HepG2 (cell line): ENCODE results near the gene KIF3C. TPM values are rescaled to one million over a fixed set of nuclear protein-coding genes. Genes with fewer than 3 reads are reported as not detected.

ENCODE experiments used
- ATAC-seq: fragments of 200-7000 bp; cut with Tn5 transposase; 3 replicates; pipeline ENCODE4 v1.9.1; 2020; ENCODE audit warnings: mild to moderate bottlenecking, moderate library complexity
- BruUV-seq: library from RNA; stranded (reverse); fragments of 400-500 nt; replicated peaks from 2 replicates; lab custom pipeline; 2021; lab: Mats Ljungman, UMichigan
- CTCF ChIA-PET: fragments of 300-600 bp; formaldehyde crosslinking; extraction: SDS; loops from one replicate; lab custom pipeline; 2021; ENCODE audit warnings: low total read pairs, inconsistent platforms, low intra/inter-chr PET ratio; lab: Yijun Ruan, JAX
- POLR2A ChIA-PET: fragments of 350-600 bp; sonication (Branson Sonifier 250); formaldehyde crosslinking; loops from one replicate; lab custom pipeline; 2020; ENCODE audit warnings: antibody characterized with exemption, inconsistent platforms; lab: Yijun Ruan, JAX
- DNase-seq: peaks from one replicate; pipeline ENCODE4 v3.0.0-alpha.2; 2015; ENCODE audit warnings: low spot score
- FAIRE-seq: peaks from 3 replicates; lab custom pipeline; 2011; peaks lifted over from hg19 to GRCh38; lab: Jason Lieb, UNC
- H2AFZ ChIP-seq: one replicate; pipeline ENCODE4 v1.6.1; 2011; ENCODE audit warnings: low read length, inconsistent platforms
- H3K27ac ChIP-seq: fragments of 300-600 bp; 3 replicates; pipeline ENCODE4 v1.8.0; 2011; ENCODE audit warnings: mixed run types, mild to moderate bottlenecking, mixed read lengths, low read length, inconsistent platforms; ENCODE audit not compliant: insufficient read depth; ENCODE audit errors: extremely low read length
- H3K27me3 ChIP-seq, 2 experiments: fragments of 200-600 bp in 1 of 2; 2 replicates in 1 of 2; 3 replicates in 1 of 2; pipeline versions ENCODE4 v1.6.0 to v1.8.0; 2011; ENCODE audit warnings: low read length in 2 of 2, mild to moderate bottlenecking in 2 of 2, moderate library complexity in 2 of 2, inconsistent platforms in 1 of 2; ENCODE audit not compliant: insufficient read depth in 2 of 2, control insufficient read depth in 1 of 2
- H3K36me3 ChIP-seq, 2 experiments: fragments of 200-600 bp in 1 of 2; replicated peaks in 1 of 2; 2 replicates in 1 of 2; 3 replicates in 1 of 2; pipeline versions ENCODE4 v1.5.1 to v1.8.0; 2011; ENCODE audit warnings: low read length in 2 of 2, inconsistent platforms in 1 of 2; ENCODE audit not compliant: insufficient read depth in 2 of 2, control insufficient read depth in 1 of 2
- H3K4me1 ChIP-seq: 2 replicates; pipeline ENCODE4 v1.5.1; 2012; ENCODE audit warnings: low read length, inconsistent platforms; ENCODE audit not compliant: insufficient read depth
- H3K4me2 ChIP-seq: 2 replicates; pipeline ENCODE4 v1.6.0; 2011; ENCODE audit warnings: low read depth, low read length, inconsistent platforms
- H3K4me3 ChIP-seq, 3 experiments: fragments of 200-600 bp in 1 of 3; sonication (generic), shearing (Covaris generic) in 1 of 3; replicated peaks in 1 of 3; 2 replicates each; pipeline ENCODE4 v1.5.1; 2011 to 2016; ENCODE audit warnings: low read length in 3 of 3, inconsistent platforms in 2 of 3, low read depth in 2 of 3, mild to moderate bottlenecking in 2 of 3, control low read depth in 1 of 3, mixed read lengths in 1 of 3; ENCODE audit not compliant: insufficient read depth in 1 of 3
- H3K79me2 ChIP-seq: one replicate; pipeline ENCODE4 v1.6.1; 2011; ENCODE audit warnings: low read length, inconsistent platforms; ENCODE audit not compliant: insufficient read depth
- H3K9ac ChIP-seq: 2 replicates; pipeline ENCODE4 v1.6.0; 2011; ENCODE audit warnings: mild to moderate bottlenecking, low read depth, low read length, inconsistent platforms; ENCODE audit not compliant: insufficient read depth
- H3K9me3 ChIP-seq: 2 replicates; pipeline ENCODE4 v1.5.1; 2012; ENCODE audit warnings: mild to moderate bottlenecking, low read length
- H4K20me1 ChIP-seq: 2 replicates; pipeline ENCODE4 v1.6.0; 2011; ENCODE audit warnings: inconsistent platforms, mild to moderate bottlenecking, low read length, moderate library complexity; ENCODE audit not compliant: insufficient read depth
- AGO1 ChIP-seq: fragments of 200-400 bp; formaldehyde crosslinking; IDR thresholded peaks from 2 replicates; pipeline ENCODE4 v1.6.1; 2017; ENCODE audit warnings: mild to moderate bottlenecking, low read depth, low read length, moderate library complexity; ENCODE audit not compliant: poor library complexity, severe bottlenecking
- CCAR2 ChIP-seq: fragments of 200-400 bp; formaldehyde crosslinking; optimal IDR thresholded peaks from 2 replicates; pipeline ENCODE3; 2018; ENCODE audit warnings: low read depth, mild to moderate bottlenecking, low read length, moderate library complexity
- CCDC6 ChIP-seq: sonication (generic); formaldehyde crosslinking; IDR thresholded peaks from 2 replicates; pipeline ENCODE4 v1.8.1; 2022; ENCODE audit warnings: mild to moderate bottlenecking, missing genetic modification reagents, moderate library complexity
- CEBPG ChIP-seq: IDR thresholded peaks from 2 replicates; pipeline ENCODE4 v1.6.1; 2016
- E2F1 ChIP-seq: sonication (generic); formaldehyde crosslinking; IDR thresholded peaks from 2 replicates; pipeline ENCODE4 v1.5.0; 2020; ENCODE audit warnings: missing genetic modification reagents
- NR2F1 ChIP-seq, 2 experiments: fragments of 450-650 bp in 1 of 2; formaldehyde crosslinking in 1 of 2; IDR thresholded peaks; 2 replicates each; pipeline versions ENCODE4 v1.5.0 to v1.6.1; 2016 to 2020; ENCODE audit warnings: mild to moderate bottlenecking in 1 of 2, missing compliant biosample characterization in 1 of 2, missing genetic modification reagents in 1 of 2, moderate library complexity in 1 of 2
- RFX1 ChIP-seq: fragments of 450-650 bp; IDR thresholded peaks from 2 replicates; pipeline ENCODE4 v1.6.1; 2017
- SRSF9 ChIP-seq: fragments of 200-400 bp; formaldehyde crosslinking; IDR thresholded peaks from 2 replicates; pipeline ENCODE4 v1.6.1; 2018; ENCODE audit warnings: borderline replicate concordance, mild to moderate bottlenecking, low read depth, low read length; ENCODE audit not compliant: insufficient read depth, poor library complexity, severe bottlenecking
- TARDBP ChIP-seq: sonication (generic); formaldehyde crosslinking; IDR thresholded peaks from 2 replicates; pipeline ENCODE4 v1.8.0; 2022; ENCODE audit warnings: mild to moderate bottlenecking, missing genetic modification reagents
- TEAD3 ChIP-seq: optimal IDR thresholded peaks from 2 replicates; pipeline ENCODE3; 2016; ENCODE audit warnings: borderline replicate concordance
- UBTF ChIP-seq: sonication (generic); formaldehyde crosslinking; IDR thresholded peaks from 2 replicates; pipeline ENCODE4 v1.4.0; 2020; ENCODE audit warnings: mild to moderate bottlenecking, missing genetic modification reagents
- ZNF484 ChIP-seq: sonication (generic); formaldehyde crosslinking; IDR thresholded peaks from 2 replicates; pipeline ENCODE4 v1.5.1; 2020; ENCODE audit warnings: mild to moderate bottlenecking, low read depth, missing genetic modification reagents, borderline replicate concordance
- ZSCAN22 ChIP-seq: sonication (generic); formaldehyde crosslinking; IDR thresholded peaks from 2 replicates; pipeline ENCODE4 v1.4.0; 2020; ENCODE audit warnings: mild to moderate bottlenecking, missing genetic modification reagents
- ZSCAN30 ChIP-seq: sonication (generic); formaldehyde crosslinking; IDR thresholded peaks from 2 replicates; pipeline ENCODE4 v1.5.0; 2020; ENCODE audit warnings: mild to moderate bottlenecking, missing genetic modification reagents
- WGBS: methylation state at CpG from one replicate; pipeline ENCODE4 v1.1.6; 2017; ENCODE audit warnings: low lambda C conversion rate; 5-methylcytosine and 5-hydroxymethylcytosine counted together
- in situ Hi-C: cut with HindIII; loops from 2 replicates; pipeline ENCODE4 v1.10.0; 2017; ENCODE audit warnings: low pct_unique_long_range_greater_than_20kb; ENCODE audit not compliant: extremely low pct_ligation_motif_present
- intact Hi-C: fragments of 100-400 bp; cut with micrococcal nuclease; formaldehyde crosslinking; loops from one replicate; pipeline ENCODE4 v1.10.0; 2022; ENCODE audit not compliant: unreplicated experiment
- polyA plus RNA-seq, 8 experiments: library from polyadenylated mRNA; depleted of rRNA in 3 of 8; stranded (reverse) in 7 of 8; unstranded in 1 of 8; fragments of >200 nt; fragmentation: Illumina TruSeq in 4 of 8; extraction: Trizol in 4 of 8; gene quantifications; 2 replicates each; pipeline versions ENCODE4 v1.2.1 to v1.2.3, GENCODE V29; 2011 to 2016; ENCODE audit warnings: low read depth in 4 of 8, missing spikeins in 1 of 8, mixed read lengths in 1 of 8; ENCODE audit not compliant: insufficient read depth in 1 of 8
- total RNA-seq, 5 experiments: library from RNA; depleted of rRNA; stranded (reverse); fragments of >200 nt; fragmentation: Illumina TruSeq; extraction: Trizol; gene quantifications; 2 replicates each; pipeline ENCODE4 v1.2.3, GENCODE V29; 2016; ENCODE audit warnings: low read depth in 1 of 5

Gene KIF3C
- total and polyA plus RNA-seq, 2 of the 13 experiments (the other 11 are each of a cell fraction or from before 2014, with no cell fraction given) = 3.6 to 4.9 TPM

GRCh38 chr2:25964891-25965290 lies 17.4 kb downstream of the KIF3C start:
- Histone ChIP-seq H3K9ac (no peak overlapping the region), H3K36me3 (no peaks in the 10 kb centered on the region; a peak in 1 of 5 replicates), H3K27ac (no peak overlapping the region), H3K79me2 (no peaks in the 10 kb centered on the region), H3K4me2 (no peak overlapping the region), H3K4me1 (no peaks in the 10 kb centered on the region), H3K27me3 (no peaks in the 10 kb centered on the region), H3K4me3 (no peak overlapping the region), H2AFZ (no peak overlapping the region), H4K20me1 (no peaks in the 10 kb centered on the region)
- intact Hi-C loops = no loop called here
- BruUV-seq = no TSS peak
- 72% methylated on average over 7 of the region's 7 CpGs for WGBS
- in situ Hi-C loops = no loop called here
- no peak for TF ChIP-seq UBTF (CRISPR knock-in tag)
- TF ChIP-seq, all 625 proteins: peak for 0
- no peaks in the 10 kb centered on the region for H3K9me3 ChIP-seq
- CTCF ChIA-PET = no interaction called here
- FAIRE-seq (no peak), DNase-seq (no peak), ATAC-seq (no peak; the same call in 2 of the 3 replicates)
- POLR2A ChIA-PET = no interaction called here

GRCh38 chr2:25960920-25961319 lies 21.4 kb downstream of the KIF3C start:
- WGBS = 96% methylated on average over 2 of the region's 2 CpGs
- in situ Hi-C loops = no loop called here

More at GRCh38 chr2:25960920-25961319, 21.4 kb downstream of the KIF3C start:
- CTCF ChIA-PET = no interaction called here
- H3K79me2 ChIP-seq = no peaks in the 10 kb centered on the region
- peaks cover 10% of the 10 kb centered on the region for H3K4me1 ChIP-seq
- no peak overlapping the region for H3K9ac ChIP-seq
- FAIRE-seq (no peak), ATAC-seq (no peak), DNase-seq (no peak)
- no peaks in the 10 kb centered on the region for H4K20me1 ChIP-seq
- H3K4me3 ChIP-seq = no peak overlapping the region
- TF ChIP-seq CCAR2 (no peak), TEAD3 (no peak), CCDC6 (CRISPR knock-in tag) (no peak), ZSCAN22 (no peak), CEBPG (no peak), TARDBP (CRISPR knock-in tag) (no peak), NR2F1 (CRISPR knock-in tag; IDR thresholded peaks at IDR 0.05) (no peak), SRSF9 (no peak), ZSCAN30 (CRISPR knock-in tag) (no peak), RFX1 (no peak), AGO1 (no peak), E2F1 (CRISPR knock-in tag) (no peak), ZNF484 (no peak)
- no peaks in the 10 kb centered on the region for H3K27me3 ChIP-seq
- no peak overlapping the region for H2AFZ ChIP-seq
- H3K9me3 ChIP-seq = no peaks in the 10 kb centered on the region
- H3K36me3 ChIP-seq = no peaks in the 10 kb centered on the region
- H3K4me2 ChIP-seq = no peak overlapping the region
- intact Hi-C loops = no loop called here
- no peak overlapping the region for H3K27ac ChIP-seq
- BruUV-seq = no TSS peak
- POLR2A ChIA-PET = no interaction called here
